ENCODE measurements around the gene SLC27A1.
"Not testable (repeated sequence)": the region's sequence is repeated elsewhere in the genome, so short reads cannot be mapped to it uniquely, and the experiment has no call there.

SLC27A1 gene

GRCh38 chr19:17538684-17539237, 68.4 kb downstream of the SLC27A1 start:
- DNase-seq (ENCODE audit: low spot score): no peak

DNA sequence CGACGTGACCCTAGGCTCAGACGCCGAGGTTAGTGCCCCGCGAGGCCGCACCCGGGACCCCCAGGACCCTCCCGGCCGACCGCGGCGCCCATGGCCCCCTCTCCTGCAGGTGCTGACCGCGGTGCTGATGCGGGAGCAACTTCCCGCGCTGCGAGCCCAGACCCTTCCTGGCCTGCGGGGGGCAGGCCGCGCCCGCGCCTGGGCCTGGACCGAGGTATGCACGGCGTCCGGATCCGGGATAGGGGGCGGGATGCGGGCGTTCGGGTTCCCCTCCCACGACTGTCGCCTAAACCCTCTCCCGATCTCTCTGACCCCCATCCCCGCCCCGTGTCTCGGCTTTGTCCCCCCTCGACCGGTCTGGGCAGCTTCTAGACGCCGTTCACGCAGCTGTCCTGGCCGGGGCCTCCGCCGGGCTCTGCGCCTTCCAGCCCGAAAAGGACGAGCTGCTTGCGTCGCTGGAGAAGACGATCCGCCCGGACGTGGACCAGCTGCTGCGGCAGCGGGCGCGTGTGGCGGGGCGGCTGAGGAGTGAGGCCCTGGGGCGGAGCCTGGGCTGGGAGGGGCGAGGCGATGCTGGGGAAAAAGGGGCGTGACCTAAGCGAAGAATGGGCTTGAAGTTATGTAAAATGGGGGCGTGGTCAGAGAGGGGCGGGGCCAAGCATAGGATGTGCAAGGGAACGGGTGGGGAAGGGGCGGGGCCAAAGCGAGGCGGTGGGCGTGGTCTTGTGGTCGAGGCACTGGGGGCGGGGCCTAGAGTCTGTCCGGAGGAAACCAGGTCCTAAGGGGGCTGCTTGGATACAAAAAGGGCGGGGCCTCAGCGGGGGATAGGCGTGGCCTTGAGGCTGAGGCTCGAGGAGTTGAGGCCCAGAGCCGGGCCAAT, 69.2 kb downstream of the SLC27A1 start:
- no peak for FAIRE-seq
- peak; percentile 20 for DNase-seq (ENCODE audit: low spot score)

More at GRCh38 chr19:17538684-17539237, 68.4 kb downstream of the SLC27A1 start:
- FAIRE-seq: no peak

GRCh38 chr19:17540174-17540573, 69.8 kb downstream of the SLC27A1 start:
- DNase-seq (ENCODE audit: low spot score): no peak
- no peak for FAIRE-seq

DNA sequence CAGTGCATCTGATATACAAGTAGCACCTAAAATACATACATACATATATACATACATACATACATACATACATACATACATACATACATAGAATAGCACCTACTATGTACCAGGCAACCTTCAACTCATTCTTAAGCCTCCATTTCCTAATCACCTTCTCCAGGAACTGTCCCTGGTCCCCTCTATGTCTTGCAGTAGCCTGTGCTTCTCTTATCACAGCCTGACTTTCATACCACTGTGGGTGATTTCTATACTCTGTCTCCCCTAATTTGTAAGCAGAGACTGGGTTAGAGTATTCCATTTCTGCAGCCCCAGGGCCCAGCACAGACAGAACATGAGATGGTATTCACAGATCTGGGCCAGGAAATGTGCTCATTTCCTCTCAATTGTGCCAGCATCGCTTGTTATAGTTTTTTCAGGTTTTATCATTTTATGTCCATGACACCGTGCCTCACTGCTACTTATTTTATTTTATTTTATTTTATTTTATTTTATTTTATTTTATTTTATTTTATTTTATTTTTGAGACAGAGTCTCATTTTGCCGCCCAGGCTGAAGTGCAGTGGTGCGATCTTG, 70.9 kb downstream of the SLC27A1 start:
- no peak for FAIRE-seq

DNA sequence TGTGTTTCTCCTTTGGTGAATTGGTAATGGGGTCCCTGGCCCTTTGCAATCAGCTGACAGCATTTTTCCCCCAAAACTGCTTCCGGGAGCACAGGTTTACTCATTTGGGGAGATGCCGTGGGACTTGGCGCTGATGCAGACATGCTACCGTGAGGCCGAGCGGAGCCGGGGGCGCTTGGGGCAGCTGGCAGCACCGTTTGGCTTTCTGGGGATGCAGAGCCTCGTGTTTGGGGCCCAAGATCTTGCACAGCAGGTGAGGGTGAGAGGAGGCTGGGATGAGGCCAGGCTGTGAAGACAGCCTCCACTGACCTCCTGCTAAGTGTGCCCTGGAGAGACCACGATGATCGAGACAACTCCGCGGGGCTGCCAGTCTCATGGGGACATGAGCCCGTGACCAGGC, 71.7 kb downstream of the SLC27A1 start:
- FAIRE-seq (no peak), DNase-seq (ENCODE audit: low spot score) (no peak)

More for the DNA sequence above, 70.9 kb downstream of the SLC27A1 start:
- no peak for DNase-seq (ENCODE audit: low spot score)

DNA sequence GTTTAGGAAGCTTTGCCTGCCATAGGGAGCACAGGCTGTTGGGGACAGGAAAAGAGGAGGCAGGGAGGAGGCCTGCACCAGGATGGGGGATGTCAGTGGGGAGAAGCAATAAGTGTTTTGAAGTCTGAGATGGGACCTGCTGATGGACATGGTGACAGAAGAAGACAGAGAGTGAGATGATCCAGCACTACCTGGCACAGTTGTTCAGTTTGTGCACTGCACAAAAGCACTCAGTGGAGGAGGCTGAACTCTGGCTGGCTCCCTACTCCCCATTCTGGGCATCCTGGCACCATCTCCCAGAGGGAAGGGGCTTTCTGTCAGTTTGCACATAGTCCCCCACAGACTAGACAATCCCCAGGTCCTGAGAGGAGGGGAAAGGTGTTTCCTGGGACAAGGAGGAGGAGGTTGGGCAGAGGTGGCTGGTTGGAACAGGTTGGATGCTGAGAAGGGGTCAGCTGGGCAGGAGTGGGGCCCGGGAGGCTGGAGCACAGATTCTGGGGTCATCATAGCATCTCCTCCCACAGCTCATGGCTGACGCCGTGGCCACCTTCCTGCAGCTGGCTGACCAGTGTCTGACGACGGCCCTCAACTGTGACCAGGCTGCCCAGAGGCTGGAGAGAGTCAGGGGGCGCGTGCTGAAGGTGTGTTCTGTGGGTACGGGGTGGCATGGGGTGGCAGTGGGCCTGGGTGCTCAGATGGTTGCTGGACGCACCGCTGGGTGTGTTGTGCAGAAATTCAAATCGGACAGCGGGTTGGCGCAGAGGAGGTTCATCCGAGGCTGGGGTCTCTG, 72.7 kb downstream of the SLC27A1 start:
- FAIRE-seq (no peak), DNase-seq (ENCODE audit: low spot score) (no peak)

DNA sequence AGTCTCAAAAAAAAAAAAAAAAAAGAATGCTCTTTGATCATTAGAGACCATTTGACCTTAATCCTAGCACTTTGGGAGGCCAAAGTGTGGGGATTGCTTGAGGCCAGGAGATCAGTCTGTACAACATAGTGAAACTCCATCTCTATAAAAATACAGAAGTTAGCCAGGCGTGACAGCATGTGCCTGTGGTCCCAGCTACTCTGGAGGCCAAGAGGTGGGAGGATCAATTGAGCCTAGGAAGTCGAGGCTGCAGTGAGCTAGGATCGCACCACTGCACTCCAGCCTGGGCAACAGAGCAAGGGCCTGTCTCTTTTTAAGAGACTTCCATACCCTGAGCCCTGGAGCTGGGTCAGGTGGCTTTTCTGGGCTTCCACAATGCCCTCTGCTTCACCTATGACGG, 73.7 kb downstream of the SLC27A1 start:
- no peak for DNase-seq (ENCODE audit: low spot score)

GRCh38 chr19:17544418-17544817, 74.1 kb downstream of the SLC27A1 start:
- DNase-seq (ENCODE audit: low spot score): no peak
- FAIRE-seq: no peak

More for the DNA sequence above, 73.7 kb downstream of the SLC27A1 start:
- FAIRE-seq: no peak

- no peak for FAIRE-seq
- DNase-seq (ENCODE audit: low spot score): no peak
Observed at GRCh38 chr19:17548145-17548544, 77.8 kb downstream of the SLC27A1 start.

DNA sequence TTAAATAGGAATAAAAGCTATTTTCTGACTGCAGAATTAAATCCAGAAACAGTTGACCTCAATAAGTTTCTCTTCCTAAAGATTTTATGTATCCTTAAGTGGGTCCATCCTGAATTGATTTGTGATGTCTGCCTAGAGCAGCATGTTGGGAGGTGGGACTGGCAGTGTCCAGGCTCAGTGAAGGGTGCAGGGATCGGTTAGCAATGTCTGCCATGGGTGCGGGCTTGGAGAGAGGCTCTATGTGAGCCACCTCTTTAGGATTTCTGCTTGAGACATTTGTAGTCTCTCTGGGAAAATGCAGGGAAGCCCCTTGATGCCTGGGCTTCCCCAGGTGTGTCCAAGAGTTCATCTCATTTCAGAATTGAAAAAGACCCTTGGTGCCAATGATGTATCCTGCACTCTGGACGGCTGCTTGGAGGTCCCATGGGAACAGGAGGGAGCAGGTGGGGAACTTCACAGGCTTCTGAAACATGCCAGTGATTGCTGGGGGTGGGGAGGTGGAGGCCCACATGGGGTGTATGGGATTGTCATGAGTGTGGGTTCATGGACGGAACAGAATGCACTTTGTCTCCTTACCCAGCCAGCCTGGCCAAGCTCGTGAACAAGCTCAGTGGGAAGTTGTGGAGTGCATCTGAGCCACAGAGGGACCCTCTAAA, 78.9 kb downstream of the SLC27A1 start:
- FAIRE-seq: no peak
- no peak for DNase-seq (ENCODE audit: low spot score)

DNA sequence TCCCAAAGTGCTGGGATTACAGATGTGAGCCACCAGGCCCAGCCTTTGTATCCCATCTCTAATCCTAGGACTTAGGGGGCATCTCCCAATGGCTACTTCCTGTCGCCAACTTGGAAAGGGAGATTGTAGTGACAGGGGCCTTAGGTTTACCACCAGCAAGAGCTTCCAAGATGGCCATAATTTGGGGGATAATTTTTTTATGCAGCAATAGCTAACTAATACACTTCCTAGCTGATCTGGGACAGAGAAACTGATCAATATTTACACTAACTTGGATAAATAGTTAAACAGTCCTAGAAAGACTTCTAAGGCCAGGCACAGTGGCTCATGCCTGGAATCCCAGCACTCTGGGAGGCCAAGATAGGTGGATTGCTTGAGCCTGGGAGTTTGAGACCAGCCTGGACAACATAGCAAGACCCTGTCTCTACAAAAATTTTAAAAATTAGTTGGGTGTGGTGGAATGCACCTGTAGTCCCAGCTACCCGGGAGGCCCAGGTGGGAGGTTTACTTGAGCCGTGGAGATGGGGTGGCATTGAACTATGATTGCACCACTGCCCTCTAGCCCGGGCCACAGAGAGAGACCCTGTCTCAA, 79.8 kb downstream of the SLC27A1 start:
- FAIRE-seq (no peak), DNase-seq (ENCODE audit: low spot score) (no peak)

DNA sequence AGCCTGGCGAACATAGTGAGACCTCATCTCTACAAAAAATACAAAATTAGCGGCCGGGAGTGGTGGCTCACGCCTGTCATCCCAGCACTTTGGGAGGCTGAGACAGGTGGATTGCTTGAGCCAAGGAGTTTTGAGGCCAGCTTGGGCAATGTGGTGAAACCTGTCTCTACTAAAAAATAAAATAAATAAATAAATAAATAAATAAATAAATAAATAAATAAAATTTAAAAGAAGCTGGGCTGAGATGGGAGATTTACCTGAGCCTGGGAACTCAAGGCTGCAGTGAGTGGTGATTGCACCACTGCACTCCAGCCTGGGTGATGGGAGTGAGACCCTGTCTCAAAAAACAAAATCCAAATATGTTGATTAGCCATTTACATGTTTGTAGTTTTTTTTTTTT, 82.4 kb downstream of the SLC27A1 start:
- DNase-seq (ENCODE audit: low spot score); FAIRE-seq: not testable (repeated sequence)

DNA sequence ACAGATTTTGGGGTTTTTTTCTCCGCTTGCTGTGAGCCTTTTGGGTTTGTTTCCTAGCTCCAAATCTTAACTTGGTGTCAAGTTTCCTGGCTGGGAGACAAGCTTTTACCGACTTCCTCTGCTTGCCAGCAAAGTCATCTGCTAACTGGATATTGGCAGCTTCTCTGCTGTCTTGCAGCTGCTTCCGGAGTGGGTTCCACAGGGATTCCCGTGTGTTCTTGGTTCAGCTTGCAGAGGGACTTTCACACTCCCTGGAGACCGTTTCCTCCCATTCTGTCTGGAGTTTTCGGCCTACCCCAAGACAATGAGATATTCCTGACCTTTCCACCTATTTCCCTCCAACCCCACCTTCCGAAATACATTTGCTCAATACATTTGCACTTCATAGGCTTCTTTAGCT, 82.9 kb downstream of the SLC27A1 start:
- FAIRE-seq: no peak
- no peak for DNase-seq (ENCODE audit: low spot score)

DNA sequence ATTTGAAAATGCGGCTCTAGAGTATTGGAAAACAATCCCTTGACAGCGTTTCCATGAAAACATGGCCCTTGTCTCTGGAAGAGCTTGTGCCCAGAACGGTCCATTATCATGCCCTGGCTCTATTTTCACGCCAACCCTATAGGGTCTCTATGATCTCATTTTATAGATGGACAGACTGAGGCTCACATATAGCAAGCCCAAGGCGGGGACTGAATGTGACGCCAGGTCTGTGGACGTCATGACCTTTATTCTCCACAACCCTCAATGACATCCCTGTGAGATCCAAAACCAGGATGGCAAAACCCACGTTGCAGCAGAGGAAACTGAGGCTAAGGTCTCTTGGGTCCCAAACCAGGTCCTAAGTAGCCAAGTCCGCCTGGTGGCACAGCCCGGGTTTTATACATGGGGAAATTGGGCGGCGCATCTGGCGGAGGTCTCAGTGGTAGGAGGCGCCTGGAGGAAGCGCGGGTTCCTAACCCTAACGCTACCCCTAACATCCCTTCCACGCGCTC, 84.7 kb downstream of the SLC27A1 start:
- FAIRE-seq: no peak
- no peak for DNase-seq (ENCODE audit: low spot score)

DNA sequence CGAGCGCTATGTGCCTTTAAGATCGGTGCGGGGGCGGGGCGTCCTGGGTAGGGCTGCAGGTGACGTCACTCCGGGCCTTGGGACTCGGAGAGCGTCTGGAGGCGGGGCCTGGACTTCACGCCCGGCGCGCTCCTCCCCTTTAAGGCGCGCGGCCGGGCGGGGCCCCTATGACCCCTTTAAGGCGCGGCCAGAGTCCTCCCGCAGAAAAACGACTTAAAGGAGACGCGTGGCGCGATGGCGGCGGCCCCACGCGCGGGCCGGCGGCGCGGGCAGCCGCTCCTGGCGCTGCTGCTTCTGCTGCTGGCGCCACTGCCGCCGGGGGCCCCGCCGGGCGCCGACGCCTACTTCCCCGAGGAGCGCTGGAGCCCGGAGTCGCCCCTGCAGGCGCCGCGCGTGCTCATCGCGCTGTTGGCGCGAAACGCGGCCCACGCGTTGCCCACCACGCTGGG, 85.2 kb downstream of the SLC27A1 start, which contains the start of gene COLGALT1:
TSS of gene COLGALT1 (plus strand) at position 170 of the 449 bp plus-strand sequence. CDS start at position 235, 65 bp downstream.
- peak; percentile 61 for FAIRE-seq
- peak; percentile 88 for DNase-seq (ENCODE audit: low spot score)
